GM12878 (cell line): Measurements from ENCODE around the gene KARS1. TPM values are rescaled to one million over a fixed set of nuclear protein-coding genes. Genes with fewer than 3 reads are reported as not detected.

Experiments used
- ATAC-seq: fragments of 200-7000 bp; cut with Tn5 transposase; 3 replicates; pipeline ENCODE4 v1.9.1; 2020; ENCODE audit warnings: mild to moderate bottlenecking, moderate library complexity
- BruUV-seq: library from RNA; stranded (reverse); fragments of 400-500 nt; replicated peaks from 2 replicates; lab custom pipeline; 2021; lab: Mats Ljungman, UMichigan
- CTCF ChIA-PET: fragments of 300-600 bp; sonication (Branson Sonifier 250); formaldehyde crosslinking; extraction: SDS; loops from one replicate; lab custom pipeline; 2021; ENCODE audit warnings: inconsistent platforms; lab: Yijun Ruan, JAX
- POLR2A ChIA-PET: fragments of 350-600 bp; formaldehyde crosslinking; extraction: SDS; loops from one replicate; lab custom pipeline; 2021; ENCODE audit warnings: inconsistent platforms; lab: Charles Lee
- RAD21 ChIA-PET: fragments of 300-600 bp; sonication (Branson Sonifier 250); formaldehyde crosslinking; loops from one replicate; lab custom pipeline; 2023; ENCODE audit warnings: antibody characterized with exemption; ENCODE audit not compliant: unreplicated experiment; lab: Charles Lee
- SMC1A ChIA-PET: fragments of 300-600 bp; sonication (Branson Sonifier 250); formaldehyde crosslinking; loops from one replicate; lab custom pipeline; 2023; ENCODE audit not compliant: unreplicated experiment, uncharacterized antibody; lab: Charles Lee
- DNase-seq: peaks from one replicate; pipeline ENCODE4 v3.0.0-alpha.2; 2011; ENCODE audit warnings: low read depth, low spot score
- FAIRE-seq: peaks from 3 replicates; lab custom pipeline; 2011; peaks lifted over from hg19 to GRCh38; lab: Jason Lieb, UNC
- H2AFZ ChIP-seq: 2 replicates; pipeline ENCODE4 v1.6.0; 2011; ENCODE audit warnings: low read depth, low read length, control low read depth; ENCODE audit not compliant: control insufficient read depth
- H3K27ac ChIP-seq: 2 replicates; pipeline ENCODE4 v1.5.1; 2011; ENCODE audit warnings: control low read depth; ENCODE audit not compliant: control insufficient read depth, insufficient read depth
- H3K27me3 ChIP-seq, 2 experiments: replicated peaks in 1 of 2; 2 replicates each; pipeline versions ENCODE4 v1.6.0 to v1.6.1; 2011; ENCODE audit warnings: low read length in 1 of 2; ENCODE audit not compliant: control insufficient read depth in 2 of 2, insufficient read depth in 2 of 2
- H3K36me3 ChIP-seq, 2 experiments: 2 replicates each; pipeline ENCODE4 v1.5.1; 2011; ENCODE audit warnings: low read length in 1 of 2; ENCODE audit not compliant: control insufficient read depth in 2 of 2, insufficient read depth in 2 of 2
- H3K4me1 ChIP-seq: 2 replicates; pipeline ENCODE4 v1.6.1; 2011; ENCODE audit warnings: mild to moderate bottlenecking, low read length, moderate library complexity, mixed read lengths; ENCODE audit not compliant: control insufficient read depth, insufficient read depth
- H3K4me2 ChIP-seq: 2 replicates; pipeline ENCODE4 v1.6.0; 2011; ENCODE audit warnings: control low read depth; ENCODE audit not compliant: control insufficient read depth, insufficient read depth
- H3K4me3 ChIP-seq: fragments of 200-600 bp; sonication (generic); 2 replicates; pipeline ENCODE4 v1.5.1; 2016
- H3K79me2 ChIP-seq: 2 replicates; pipeline ENCODE4 v1.6.0; 2011; ENCODE audit warnings: low read length; ENCODE audit not compliant: control insufficient read depth, insufficient read depth
- H3K9ac ChIP-seq: 2 replicates; pipeline ENCODE4 v1.8.0; 2011; ENCODE audit warnings: low read length, control low read depth, mixed read lengths; ENCODE audit not compliant: control insufficient read depth, insufficient read depth
- H3K9me3 ChIP-seq: replicated peaks from 3 replicates; pipeline ENCODE4 v1.5.1; 2011; ENCODE audit warnings: mild to moderate bottlenecking, low read length; ENCODE audit not compliant: control insufficient read depth, insufficient read depth
- H4K20me1 ChIP-seq: 2 replicates; pipeline ENCODE4 v1.6.0; 2011; ENCODE audit not compliant: control insufficient read depth, insufficient read depth
- ASH2L ChIP-seq: fragments of 300-600, 200-600 bp; sonication (generic); IDR thresholded peaks from 2 replicates; pipeline ENCODE4 v1.6.1; 2017; ENCODE audit warnings: low read depth, mild to moderate bottlenecking, borderline replicate concordance
- BCLAF1 ChIP-seq: fragments of 450-650 bp; IDR thresholded peaks from 2 replicates; pipeline ENCODE4 v1.6.1; 2017; ENCODE audit warnings: antibody characterized with exemption, mild to moderate bottlenecking, moderate library complexity
- BMI1 ChIP-seq: fragments of 450-650 bp; IDR thresholded peaks from 2 replicates; pipeline ENCODE4 v1.6.1; 2016; ENCODE audit warnings: mild to moderate bottlenecking, moderate library complexity, borderline replicate concordance
- CBFB ChIP-seq: IDR thresholded peaks from 2 replicates; pipeline ENCODE4 v1.6.1; 2016; ENCODE audit warnings: antibody characterized with exemption, low read depth
- CBX5 ChIP-seq: sonication (generic); IDR thresholded peaks from 2 replicates; pipeline ENCODE4 v1.6.1; 2016; ENCODE audit warnings: low read depth, moderate library complexity, mild to moderate bottlenecking, inconsistent platforms
- NR2C2 ChIP-seq: IDR thresholded peaks from 2 replicates; pipeline ENCODE4 v1.6.1; 2011; ENCODE audit warnings: borderline replicate concordance, low read depth; ENCODE audit not compliant: control insufficient read depth, insufficient read length
- POLR2AphosphoS2 ChIP-seq: IDR thresholded peaks from 2 replicates; pipeline ENCODE4 v1.6.1; 2011; ENCODE audit warnings: low read depth, mild to moderate bottlenecking, low read length, improper control_type of control experiment, moderate library complexity
- POLR2AphosphoS5 ChIP-seq: IDR thresholded peaks from 2 replicates; pipeline ENCODE4 v1.6.1; 2011; ENCODE audit warnings: mild to moderate bottlenecking, low read length, inconsistent platforms
- WGBS: methylation state at CpG from one replicate; pipeline ENCODE4 v1.1.6; 2016; ENCODE audit warnings: low lambda C conversion rate; ENCODE audit not compliant: insufficient replicate concordance, insufficient coverage; ENCODE audit errors: missing lambda C conversion rate; 5-methylcytosine and 5-hydroxymethylcytosine counted together
- in situ Hi-C: fragments of 300-500 bp; cut with MboI; formaldehyde crosslinking; loops from 9 replicates; pipeline ENCODE4 v1.14.3; 2018; ENCODE audit warnings: mixed read lengths
- intact Hi-C: fragments of 100-400 bp; cut with micrococcal nuclease; formaldehyde crosslinking; loops from one replicate; pipeline ENCODE4 v1.14.2; 2022; ENCODE audit not compliant: unreplicated experiment
- polyA plus RNA-seq, 11 experiments: library from polyadenylated mRNA; depleted of rRNA in 4 of 11; unstranded in 6 of 11; stranded (reverse) in 5 of 11; fragments of >200 nt; fragmentation: Nextera tagmentation in 4 of 11; fragmentation: Illumina TruSeq in 1 of 11; extraction: Ambion mirVana in 4 of 11; extraction: Trizol in 1 of 11; gene quantifications; 1 replicate in 1 of 11; 2 replicates in 10 of 11; pipeline versions ENCODE4 v1.2.1 to v1.2.3, GENCODE V29; 2011 to 2016; ENCODE audit warnings: inconsistent platforms in 2 of 11, missing spikeins in 2 of 11, low read depth in 1 of 11
- total RNA-seq, 4 experiments: library from RNA; depleted of rRNA in 3 of 4; stranded (reverse); fragments of >200 nt in 3 of 4; fragmentation: Illumina TruSeq in 1 of 4; extraction: Trizol in 1 of 4; gene quantifications; 2 replicates each; pipeline versions ENCODE4 v1.2.1 to v1.2.3, GENCODE V29; 2013 to 2021
- TF ChIP-seq, protein P1 (sequence below): fragments of 450-650 bp; IDR thresholded peaks from 2 replicates; pipeline ENCODE4 v1.6.1; 2017; ENCODE audit warnings: mild to moderate bottlenecking, moderate library complexity
- TF ChIP-seq, protein P2 (sequence below): IDR thresholded peaks from 2 replicates; pipeline ENCODE4 v1.6.1; 2012; ENCODE audit warnings: low read length, inconsistent platforms

Gene KARS1
- total and polyA plus RNA-seq, 10 of the 15 experiments (the other 5 are each of a cell fraction or from before 2014, with no cell fraction given) = 187 to 312 (median 211) TPM

DNA sequence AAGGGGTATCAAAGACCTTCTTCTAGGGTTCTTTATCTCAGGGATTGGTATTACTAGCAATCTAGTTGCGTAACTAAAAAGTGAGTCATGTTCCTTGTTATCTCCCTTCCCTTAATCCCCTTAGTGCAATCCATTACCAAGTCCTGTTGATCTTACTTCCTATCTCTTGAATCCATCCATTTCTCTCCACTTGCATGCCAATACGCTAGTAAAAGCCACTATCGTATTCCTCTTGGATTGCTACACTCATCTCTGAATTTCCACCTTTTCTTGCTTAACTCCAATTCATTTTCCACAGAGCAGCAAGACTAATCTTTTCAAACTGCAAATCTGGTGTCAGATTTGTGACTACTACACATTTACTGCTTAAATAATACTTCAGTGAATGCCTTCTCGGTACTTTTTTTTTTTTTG is 22.5 kb downstream of the KARS1 start (continued):
- TF ChIP-seq, protein P1, sequence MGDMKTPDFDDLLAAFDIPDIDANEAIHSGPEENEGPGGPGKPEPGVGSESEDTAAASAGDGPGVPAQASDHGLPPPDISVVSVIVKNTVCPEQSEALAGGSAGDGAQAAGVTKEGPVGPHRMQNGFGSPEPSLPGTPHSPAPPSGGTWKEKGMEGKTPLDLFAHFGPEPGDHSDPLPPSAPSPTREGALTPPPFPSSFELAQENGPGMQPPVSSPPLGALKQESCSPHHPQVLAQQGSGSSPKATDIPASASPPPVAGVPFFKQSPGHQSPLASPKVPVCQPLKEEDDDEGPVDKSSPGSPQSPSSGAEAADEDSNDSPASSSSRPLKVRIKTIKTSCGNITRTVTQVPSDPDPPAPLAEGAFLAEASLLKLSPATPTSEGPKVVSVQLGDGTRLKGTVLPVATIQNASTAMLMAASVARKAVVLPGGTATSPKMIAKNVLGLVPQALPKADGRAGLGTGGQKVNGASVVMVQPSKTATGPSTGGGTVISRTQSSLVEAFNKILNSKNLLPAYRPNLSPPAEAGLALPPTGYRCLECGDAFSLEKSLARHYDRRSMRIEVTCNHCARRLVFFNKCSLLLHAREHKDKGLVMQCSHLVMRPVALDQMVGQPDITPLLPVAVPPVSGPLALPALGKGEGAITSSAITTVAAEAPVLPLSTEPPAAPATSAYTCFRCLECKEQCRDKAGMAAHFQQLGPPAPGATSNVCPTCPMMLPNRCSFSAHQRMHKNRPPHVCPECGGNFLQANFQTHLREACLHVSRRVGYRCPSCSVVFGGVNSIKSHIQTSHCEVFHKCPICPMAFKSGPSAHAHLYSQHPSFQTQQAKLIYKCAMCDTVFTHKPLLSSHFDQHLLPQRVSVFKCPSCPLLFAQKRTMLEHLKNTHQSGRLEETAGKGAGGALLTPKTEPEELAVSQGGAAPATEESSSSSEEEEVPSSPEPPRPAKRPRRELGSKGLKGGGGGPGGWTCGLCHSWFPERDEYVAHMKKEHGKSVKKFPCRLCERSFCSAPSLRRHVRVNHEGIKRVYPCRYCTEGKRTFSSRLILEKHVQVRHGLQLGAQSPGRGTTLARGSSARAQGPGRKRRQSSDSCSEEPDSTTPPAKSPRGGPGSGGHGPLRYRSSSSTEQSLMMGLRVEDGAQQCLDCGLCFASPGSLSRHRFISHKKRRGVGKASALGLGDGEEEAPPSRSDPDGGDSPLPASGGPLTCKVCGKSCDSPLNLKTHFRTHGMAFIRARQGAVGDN = no peak

DNA sequence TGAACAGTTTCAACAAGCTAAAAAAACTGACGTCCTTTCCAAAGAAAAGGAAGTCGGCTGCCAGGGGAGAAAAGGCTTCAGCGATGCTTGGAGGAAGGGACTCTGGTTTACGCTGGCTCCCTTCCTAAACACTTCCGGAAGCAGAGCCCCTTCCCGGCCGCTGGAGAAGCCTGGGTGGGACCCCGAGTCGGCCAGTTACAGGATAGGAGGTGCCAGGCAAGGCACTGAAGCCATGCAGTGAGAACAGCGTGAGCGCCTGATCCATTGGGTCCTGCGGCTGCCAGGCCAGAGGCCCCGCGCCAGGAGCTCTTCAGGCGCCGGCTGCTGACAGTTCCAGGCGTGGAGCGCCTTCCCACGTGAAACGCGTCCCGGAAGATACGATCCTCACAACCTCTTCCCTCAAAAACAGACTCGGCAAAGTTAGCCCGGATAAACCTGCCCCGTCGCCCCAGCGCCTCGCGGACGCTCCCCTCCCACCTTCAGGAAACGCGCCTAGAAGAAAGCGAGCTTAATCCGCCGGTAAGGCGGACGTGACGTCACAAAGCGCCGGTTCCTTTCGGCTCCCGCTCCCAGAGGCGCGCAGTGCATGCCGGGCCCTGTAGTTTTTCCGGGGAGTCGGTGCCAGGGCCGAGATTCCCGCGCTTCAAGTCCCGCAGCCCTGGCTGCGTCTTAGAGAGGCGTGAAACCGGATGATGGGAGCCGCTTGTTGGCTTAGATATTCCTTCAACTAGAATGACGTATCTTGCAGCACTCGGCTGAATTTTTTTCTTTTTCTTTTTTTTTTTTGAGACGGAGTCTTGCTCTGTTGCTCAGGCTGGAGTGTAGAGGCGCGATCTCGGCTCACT is 24.5 kb downstream of the KARS1 start, which contains the start of gene ADAT1:
TSS of gene ADAT1 (minus strand) at position 521 of the 845 bp plus-strand sequence. CDS start 2,482 bp downstream, outside the sequence.
- Histone ChIP-seq H3K27me3 (no peaks in the 10 kb centered on the region), H4K20me1 (no peaks in the 10 kb centered on the region), H3K79me2 (peaks cover 20% of the 10 kb centered on the region), H3K4me2 (peak within 1 kb of the TSS; percentile 97), H3K36me3 (peaks cover 6 to 20% of the 10 kb centered on the region in 2 experiments), H3K9ac (peak within 1 kb of the TSS; percentile 95), H3K27ac (peak within 1 kb of the TSS; percentile 90), H3K9me3 (no peaks in the 10 kb centered on the region), H2AFZ (peak within 1 kb of the TSS; percentile 80), H3K4me1 (peaks cover 24% of the 10 kb centered on the region), H3K4me3 (peak within 1 kb of the TSS; percentile 93)
- 1% methylated on average over 60 of the region's 62 CpGs for WGBS
- ChIA-PET POLR2A (interaction anchor here (0.6 to 6.3 kb wide), 12 partner anchors 10 to 956 kb away, joined by 3 to 116 read pairs (median 6); partner anchors contain the start of genes CFDP1, GABARAPL2, KARS1 and TERF2IP), CTCF (interaction anchor here (0.7 to 9.5 kb wide), 17 partner anchors 10 to 238 kb away, joined by 3 to 153 read pairs (median 7); partner anchors contain the start of genes GABARAPL2, KARS1, TERF2IP and TMEM170A), SMC1A (interaction anchor here (0.6 to 6.1 kb wide), 14 partner anchors 9 to 424 kb away, joined by 3 to 69 read pairs (median 18); partner anchors contain the start of genes KARS1 and TERF2IP), RAD21 (interaction anchor here (0.7 to 3.5 kb wide), 18 partner anchors 19 to 202 kb away, joined by 3 to 46 read pairs (median 6); partner anchors contain the start of genes CFDP1, GABARAPL2, KARS1 and TERF2IP)
- ATAC-seq (peak; percentile 97), FAIRE-seq (peak; percentile 89), DNase-seq (peak; percentile 82)
- intact Hi-C loops = loop anchor here (2.0 kb wide), 4 partner anchors 24 to 158 kb away; partner anchors contain the start of genes KARS1, TERF2IP, TMEM170A and TMEM231
- BruUV-seq = TSS peak; percentile 86
- in situ Hi-C loops = loop anchor here (10.0 kb wide), 1 partner anchor 158 kb away; the partner anchor contains the start of gene TMEM170A
- TF ChIP-seq, protein P2, sequence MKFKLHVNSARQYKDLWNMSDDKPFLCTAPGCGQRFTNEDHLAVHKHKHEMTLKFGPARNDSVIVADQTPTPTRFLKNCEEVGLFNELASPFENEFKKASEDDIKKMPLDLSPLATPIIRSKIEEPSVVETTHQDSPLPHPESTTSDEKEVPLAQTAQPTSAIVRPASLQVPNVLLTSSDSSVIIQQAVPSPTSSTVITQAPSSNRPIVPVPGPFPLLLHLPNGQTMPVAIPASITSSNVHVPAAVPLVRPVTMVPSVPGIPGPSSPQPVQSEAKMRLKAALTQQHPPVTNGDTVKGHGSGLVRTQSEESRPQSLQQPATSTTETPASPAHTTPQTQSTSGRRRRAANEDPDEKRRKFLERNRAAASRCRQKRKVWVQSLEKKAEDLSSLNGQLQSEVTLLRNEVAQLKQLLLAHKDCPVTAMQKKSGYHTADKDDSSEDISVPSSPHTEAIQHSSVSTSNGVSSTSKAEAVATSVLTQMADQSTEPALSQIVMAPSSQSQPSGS = peak; percentile 49; the same call in 1 of the 2 replicates
- peak; percentile 83 for TF ChIP-seq CBFB
- peak; percentile 34; the same call in 1 of the 2 replicates for TF ChIP-seq ASH2L
- no peak for TF ChIP-seq BCLAF1
- TF ChIP-seq POLR2AphosphoS2 = 0 out of 2 replicates have a peak, but pooled peaks have one; percentile 46
- no peak for TF ChIP-seq BMI1
- TF ChIP-seq NR2C2 = no peak
- TF ChIP-seq CBX5 = peak; percentile 56; the same call in 1 of the 2 replicates
- peak; percentile 94 for TF ChIP-seq POLR2AphosphoS5
